HG02885 (cell line): Measurements from ENCODE around the gene DHDH.

Experiments used
- ATAC-seq: cut with Tn5 transposase; IDR thresholded peaks from one replicate; pipeline ENCODE4 v1.9.1; 2021; ENCODE audit warnings: mild to moderate bottlenecking; ENCODE audit not compliant: unreplicated experiment, poor library complexity

DHDH gene

GRCh38 chr19:48946463-48947257, 13.2 kb downstream of the DHDH start:
- no peak for ATAC-seq

GRCh38 chr19:48947258-48947542, 13.7 kb downstream of the DHDH start:
- ATAC-seq = no peak

- ATAC-seq = no peak
Observed at GRCh38 chr19:48950159-48950558, 16.7 kb downstream of the DHDH start.

GRCh38 chr19:48950830-48951519, 17.5 kb downstream of the DHDH start:
- no peak for ATAC-seq

GRCh38 chr19:48953141-48953540, 19.6 kb downstream of the DHDH start:
- no peak for ATAC-seq

- no peak for ATAC-seq
Observed at GRCh38 chr19:48953990-48954594, 20.6 kb downstream of the DHDH start.

GRCh38 chr19:48954595-48955307, 21.3 kb downstream of the DHDH start, which contains the start of gene BAX:
Gene BAX (plus strand): TSS chr19:48954875. CDS start chr19:48954929, 54 bp downstream.
- peak; percentile 82 for ATAC-seq

GRCh38 chr19:48955308-48955958, 21.9 kb downstream of the DHDH start:
- ATAC-seq = no peak

- no peak for ATAC-seq
Observed at GRCh38 chr19:48958006-48958405, 24.5 kb downstream of the DHDH start.

GRCh38 chr19:48959341-48960239, 26.1 kb downstream of the DHDH start:
- no peak for ATAC-seq

- ATAC-seq = no peak
Observed at GRCh38 chr19:48961051-48961649, 27.7 kb downstream of the DHDH start.

- ATAC-seq = no peak
Observed at GRCh38 chr19:48961673-48962028, 28.2 kb downstream of the DHDH start.

GRCh38 chr19:48962029-48962848, 28.7 kb downstream of the DHDH start:
- ATAC-seq = peak; percentile 27

GRCh38 chr19:48962849-48963165, 29.3 kb downstream of the DHDH start:
- no peak for ATAC-seq

- ATAC-seq = no peak
Observed at GRCh38 chr19:48963371-48964204, 30.1 kb downstream of the DHDH start.

- no peak for ATAC-seq
Observed at GRCh38 chr19:48964205-48965039, 30.9 kb downstream of the DHDH start.
